Prostate gland (tissue), 2 donors: ENCODE data around the gene CDH11.

Experiments
- POLR2A ChIP-seq: fragments of 450-650 bp; IDR thresholded peaks from one replicate; pipeline ENCODE4 v1.6.1; 2016; ENCODE audit warnings: antibody characterized with exemption, mild to moderate bottlenecking
- TF ChIP-seq, protein P1 (sequence below), 4 experiments: fragments of 200-600 bp in 2 of 4; fragments of 450-650 bp in 2 of 4; sonication (generic) in 2 of 4; IDR thresholded peaks; 1 replicate in 3 of 4; 2 replicates in 1 of 4; pipeline ENCODE4 v1.5.1; 2016 to 2019; ENCODE audit warnings: antibody characterized with exemption in 4 of 4, mild to moderate bottlenecking in 2 of 4, moderate library complexity in 2 of 4

DNA sequence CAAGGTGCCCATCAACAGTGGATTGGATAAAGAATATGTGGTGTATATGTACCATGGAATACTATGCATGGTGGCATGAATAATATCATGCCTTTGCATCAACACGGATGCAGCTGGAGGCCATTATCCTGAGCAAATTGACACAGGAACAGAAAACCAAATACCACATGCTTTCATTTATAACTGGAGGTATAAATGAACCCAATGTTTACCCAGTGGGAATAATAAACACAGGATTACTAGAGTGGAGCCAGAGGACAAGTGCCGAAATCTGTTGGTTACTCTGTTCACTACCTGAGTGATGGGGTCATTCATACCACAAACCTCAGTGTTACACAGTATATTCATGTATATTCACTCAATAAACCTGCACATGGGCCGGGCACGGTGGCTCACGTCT is 125.2 kb downstream of the CDH11 start:
- TF ChIP-seq, protein P1, sequence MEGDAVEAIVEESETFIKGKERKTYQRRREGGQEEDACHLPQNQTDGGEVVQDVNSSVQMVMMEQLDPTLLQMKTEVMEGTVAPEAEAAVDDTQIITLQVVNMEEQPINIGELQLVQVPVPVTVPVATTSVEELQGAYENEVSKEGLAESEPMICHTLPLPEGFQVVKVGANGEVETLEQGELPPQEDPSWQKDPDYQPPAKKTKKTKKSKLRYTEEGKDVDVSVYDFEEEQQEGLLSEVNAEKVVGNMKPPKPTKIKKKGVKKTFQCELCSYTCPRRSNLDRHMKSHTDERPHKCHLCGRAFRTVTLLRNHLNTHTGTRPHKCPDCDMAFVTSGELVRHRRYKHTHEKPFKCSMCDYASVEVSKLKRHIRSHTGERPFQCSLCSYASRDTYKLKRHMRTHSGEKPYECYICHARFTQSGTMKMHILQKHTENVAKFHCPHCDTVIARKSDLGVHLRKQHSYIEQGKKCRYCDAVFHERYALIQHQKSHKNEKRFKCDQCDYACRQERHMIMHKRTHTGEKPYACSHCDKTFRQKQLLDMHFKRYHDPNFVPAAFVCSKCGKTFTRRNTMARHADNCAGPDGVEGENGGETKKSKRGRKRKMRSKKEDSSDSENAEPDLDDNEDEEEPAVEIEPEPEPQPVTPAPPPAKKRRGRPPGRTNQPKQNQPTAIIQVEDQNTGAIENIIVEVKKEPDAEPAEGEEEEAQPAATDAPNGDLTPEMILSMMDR (IDR thresholded peaks at IDR 0.05), result no peak
- TF ChIP-seq POLR2A, result no peak
